Esophagus squamous epithelium (tissue), 5 donors: Measurements from ENCODE around the gene SP3. TPM values are rescaled to one million over a fixed set of nuclear protein-coding genes. Genes with fewer than 3 reads are reported as not detected.

Experiments
- DNase-seq: peaks from one replicate; lab custom pipeline; 2025; lab: John Stamatoyannopoulos, UW
- H3K27ac ChIP-seq, 4 donors: fragments of 200-600 bp; sonication (generic); one replicate each; pipeline ENCODE4 v1.5.1; 2016 to 2019; ENCODE audit warnings: mild to moderate bottlenecking in 1 of 4
- H3K27me3 ChIP-seq, 4 donors: fragments of 200-600 bp; sonication (generic); 1 replicate in 3 of 4; 2 replicates in 1 of 4; pipeline versions ENCODE4 v1.5.1 to v1.6.0; 2017 to 2021; ENCODE audit warnings: antibody characterized with exemption in 1 of 4
- H3K36me3 ChIP-seq, 3 donors: fragments of 200-600 bp; sonication (generic); one replicate each; pipeline ENCODE4 v1.5.1; 2016 to 2019
- H3K4me1 ChIP-seq, 3 donors: fragments of 200-600 bp; sonication (generic); one replicate each; pipeline ENCODE4 v1.5.1; 2017 to 2019
- H3K4me3 ChIP-seq, 4 donors: fragments of 200-600 bp; sonication (generic); 1 replicate in 3 of 4; 2 replicates in 1 of 4; pipeline ENCODE4 v1.5.1; 2016 to 2019; ENCODE audit warnings: mild to moderate bottlenecking in 2 of 4, moderate library complexity in 1 of 4
- H3K9me3 ChIP-seq, 3 donors: fragments of 200-600 bp; sonication (generic); one replicate each; pipeline ENCODE4 v1.5.1; 2016 to 2019
- POLR2A ChIP-seq, 4 donors: fragments of 450-650 bp; IDR thresholded peaks; one replicate each; pipeline ENCODE4 v1.6.1; 2017; ENCODE audit warnings: antibody characterized with exemption in 4 of 4, mild to moderate bottlenecking in 4 of 4, moderate library complexity in 3 of 4
- WGBS, 2 donors: methylation state at CpG; one replicate each; pipeline ENCODE4 v1.1.5; 2018; 5-methylcytosine and 5-hydroxymethylcytosine counted together
- intact Hi-C: fragments of 100-400 bp; cut with DNase I; formaldehyde crosslinking; loops from one replicate; pipeline ENCODE4 v1.15.0; 2022
- total RNA-seq, 4 donors: library from RNA; depleted of rRNA; stranded (reverse); fragments of >200 nt; gene quantifications; one replicate each; pipeline ENCODE4 v1.1.0, GENCODE V29; 2016
- TF ChIP-seq, protein P1 (sequence below), 6 experiments: fragments of 450-650 bp in 4 of 6; fragments of 200-600 bp in 2 of 6; sonication (generic) in 2 of 6; IDR thresholded peaks; one replicate each; pipeline ENCODE4 v1.5.1; 2016 to 2019; ENCODE audit warnings: antibody characterized with exemption in 6 of 6, mild to moderate bottlenecking in 4 of 6, moderate library complexity in 4 of 6
- donor health status: DM: yes; HTN: yes; CAD: no.

SP3 gene
- total RNA-seq, 4 donors from 2014 or later, result 41.3 to 97.8 (median 67.6) TPM

DNA sequence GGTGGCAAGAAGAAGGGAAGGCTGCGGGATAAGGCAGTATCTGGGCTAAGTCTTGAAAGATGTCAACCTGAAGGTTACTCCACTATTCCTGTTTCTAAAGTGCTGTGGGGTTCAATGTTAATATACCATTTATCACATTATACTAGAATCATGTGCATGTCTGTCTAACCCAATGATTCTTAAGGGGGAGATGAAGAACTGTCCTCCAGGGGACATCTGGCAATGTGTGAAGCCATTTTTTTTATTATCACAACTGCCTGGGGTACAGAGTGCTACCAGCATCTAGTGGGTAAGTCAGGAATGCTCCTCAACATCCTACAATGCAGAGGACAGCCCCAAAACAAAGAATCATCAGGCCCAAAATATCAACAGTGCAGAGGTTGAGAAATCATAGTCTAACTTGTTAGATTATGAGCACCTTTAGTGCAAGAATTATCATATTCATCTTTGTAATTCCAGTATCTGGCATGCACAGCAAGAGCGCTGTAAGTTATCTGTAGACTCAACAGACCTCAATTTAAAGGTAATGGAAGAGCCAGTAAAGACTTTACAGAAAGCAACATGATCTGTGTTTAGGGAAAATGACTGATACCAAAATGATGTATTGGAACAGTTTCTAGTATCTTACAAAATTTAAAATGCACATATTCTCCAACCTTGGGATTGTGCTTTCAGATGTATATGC is 26.3 kb downstream of the SP3 start:
- Histone ChIP-seq H3K9me3 (no peaks in the 10 kb centered on the region), H3K4me3 (no peak overlapping the region), H3K27ac (no peak overlapping the region), H3K27me3 (no peaks in the 10 kb centered on the region), H3K36me3 (peaks cover 0 to 2% (median 0%) of the 10 kb centered on the region in 3 donors), H3K4me1 (peaks cover 8 to 96% (median 64%) of the 10 kb centered on the region in 3 donors)
- no peak for DNase-seq
- intact Hi-C loops, result no loop called here
- WGBS, 2 donors, result 92 to 95% methylated on average over 2 of the region's 2 CpGs
- TF ChIP-seq, protein P1, sequence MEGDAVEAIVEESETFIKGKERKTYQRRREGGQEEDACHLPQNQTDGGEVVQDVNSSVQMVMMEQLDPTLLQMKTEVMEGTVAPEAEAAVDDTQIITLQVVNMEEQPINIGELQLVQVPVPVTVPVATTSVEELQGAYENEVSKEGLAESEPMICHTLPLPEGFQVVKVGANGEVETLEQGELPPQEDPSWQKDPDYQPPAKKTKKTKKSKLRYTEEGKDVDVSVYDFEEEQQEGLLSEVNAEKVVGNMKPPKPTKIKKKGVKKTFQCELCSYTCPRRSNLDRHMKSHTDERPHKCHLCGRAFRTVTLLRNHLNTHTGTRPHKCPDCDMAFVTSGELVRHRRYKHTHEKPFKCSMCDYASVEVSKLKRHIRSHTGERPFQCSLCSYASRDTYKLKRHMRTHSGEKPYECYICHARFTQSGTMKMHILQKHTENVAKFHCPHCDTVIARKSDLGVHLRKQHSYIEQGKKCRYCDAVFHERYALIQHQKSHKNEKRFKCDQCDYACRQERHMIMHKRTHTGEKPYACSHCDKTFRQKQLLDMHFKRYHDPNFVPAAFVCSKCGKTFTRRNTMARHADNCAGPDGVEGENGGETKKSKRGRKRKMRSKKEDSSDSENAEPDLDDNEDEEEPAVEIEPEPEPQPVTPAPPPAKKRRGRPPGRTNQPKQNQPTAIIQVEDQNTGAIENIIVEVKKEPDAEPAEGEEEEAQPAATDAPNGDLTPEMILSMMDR (IDR thresholded peaks at IDR 0.05), result no peak
- TF ChIP-seq POLR2A (IDR thresholded peaks at IDR 0.05), result no peak

DNA sequence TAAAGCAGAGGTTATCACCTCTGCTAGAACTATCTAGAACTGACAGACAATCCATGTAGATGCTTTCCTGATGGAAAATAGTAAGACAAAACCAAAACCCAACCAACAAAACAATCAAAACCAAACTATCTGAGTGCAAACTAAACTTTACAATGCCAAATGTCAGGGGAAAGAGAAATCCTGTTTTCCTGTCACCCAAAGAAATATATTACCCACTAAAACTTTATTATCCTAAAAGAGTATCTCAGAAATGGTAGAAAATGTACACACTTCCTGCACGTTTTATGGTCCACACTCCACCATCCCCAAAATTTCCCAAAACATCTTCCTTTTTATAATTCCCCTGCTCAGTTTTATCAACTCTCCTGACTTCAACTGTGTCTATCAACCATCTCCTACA is 29.9 kb downstream of the SP3 start:
- Histone ChIP-seq H3K9me3 (no peaks in the 10 kb centered on the region), H3K27me3 (no peaks in the 10 kb centered on the region), H3K36me3 (peaks cover 0 to 27% (median 5%) of the 10 kb centered on the region in 3 donors), H3K4me3 (no peak overlapping the region), H3K4me1 (peaks cover 5 to 62% (median 35%) of the 10 kb centered on the region in 3 donors), H3K27ac (no peak overlapping the region)
- intact Hi-C loops, result no loop called here
- no peak for DNase-seq
- 40 to 86% methylated on average over 1 of the region's 1 CpG for WGBS, 2 donors
- TF ChIP-seq, protein P1 (IDR thresholded peaks at IDR 0.05), result no peak
- TF ChIP-seq POLR2A (IDR thresholded peaks at IDR 0.05), result no peak

DNA sequence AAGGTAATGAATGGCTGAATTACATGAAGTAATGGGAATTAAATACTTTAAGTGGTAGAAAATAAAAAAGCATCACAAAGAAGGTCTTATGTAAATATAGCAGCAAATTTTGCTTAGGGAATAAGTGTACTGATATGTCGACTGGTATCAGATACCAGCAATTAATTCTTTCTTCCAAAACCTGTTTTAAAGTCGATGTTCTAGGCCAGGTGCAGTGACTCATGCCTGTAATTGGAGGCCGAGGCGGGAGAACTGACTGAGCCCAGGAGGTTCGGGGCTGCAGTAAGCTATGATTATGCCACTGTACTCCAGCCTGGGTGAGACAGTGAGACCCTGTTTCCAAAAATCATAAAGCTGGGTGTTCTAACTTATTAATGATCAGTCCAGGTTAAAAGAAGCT is 30.3 kb downstream of the SP3 start:
- Histone ChIP-seq H3K9me3 (no peaks in the 10 kb centered on the region), H3K4me1 (peaks cover under 1 to 62% (median 31%) of the 10 kb centered on the region in 3 donors), H3K27me3 (no peaks in the 10 kb centered on the region), H3K4me3 (no peak overlapping the region), H3K27ac (peak overlapping the region in 1 of 4 donors; percentile 3), H3K36me3 (peaks cover 0 to 27% (median 5%) of the 10 kb centered on the region in 3 donors)
- no peak for DNase-seq
- TF ChIP-seq POLR2A (IDR thresholded peaks at IDR 0.05), result no peak
- TF ChIP-seq, protein P1 (IDR thresholded peaks at IDR 0.05), result no peak
- intact Hi-C loops, result no loop called here
- WGBS, 2 donors, result 37 to 42% methylated on average over 5 of the region's 5 CpGs

DNA sequence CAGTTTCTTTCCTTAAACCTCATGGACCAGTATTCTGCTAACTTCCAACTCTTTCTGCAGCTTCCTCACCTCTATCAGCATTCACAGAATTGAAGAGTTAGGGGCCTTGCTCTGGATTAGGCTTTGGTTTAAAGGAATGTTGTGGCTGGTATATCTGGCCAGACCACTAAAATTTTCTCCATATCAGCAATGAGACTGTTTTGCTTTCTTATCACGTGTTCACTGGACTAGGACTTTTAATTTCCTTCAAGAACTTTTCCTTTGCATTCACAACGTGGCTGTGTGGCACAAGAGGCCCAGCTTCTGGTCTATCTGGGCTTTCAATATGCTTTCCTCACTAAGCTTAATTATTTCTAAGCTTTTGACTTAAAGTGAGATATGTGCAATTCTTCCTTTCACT is 33.4 kb downstream of the SP3 start:
- 77 to 88% methylated on average over 2 of the region's 2 CpGs for WGBS, 2 donors
- H3K4me1 ChIP-seq, result peaks cover 0 to 40% (median 14%) of the 10 kb centered on the region in 3 donors
- intact Hi-C loops, result no loop called here

DNA sequence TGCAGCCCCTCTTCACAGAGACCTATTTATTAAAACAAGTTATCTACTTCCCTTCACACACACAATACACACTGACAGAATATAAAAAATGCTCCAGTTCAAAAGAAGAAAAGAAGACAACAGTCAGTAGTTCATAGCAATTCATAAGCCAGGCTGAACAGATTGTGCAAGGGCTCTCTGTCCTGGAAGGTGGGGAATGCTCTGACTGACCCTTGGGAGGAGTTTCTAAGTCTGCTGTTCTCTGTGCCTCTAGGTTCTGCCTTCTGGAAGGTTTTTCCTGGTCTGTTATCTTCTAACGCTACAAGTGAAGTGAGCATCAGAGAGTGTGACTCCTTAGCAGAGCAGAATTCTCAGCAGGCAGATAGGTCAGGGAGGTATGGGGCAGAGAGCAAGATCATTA is 35.7 kb downstream of the SP3 start:
- H3K4me3 ChIP-seq, result no peak overlapping the region
- peaks cover 0 to 37% (median 4%) of the 10 kb centered on the region in 3 donors for H3K4me1 ChIP-seq
- H3K27me3 ChIP-seq, result no peaks in the 10 kb centered on the region
- H3K36me3 ChIP-seq, result peaks cover 0 to 35% (median 5%) of the 10 kb centered on the region in 3 donors
- intact Hi-C loops, result no loop called here
- TF ChIP-seq, protein P1 (IDR thresholded peaks at IDR 0.05), result no peak
- TF ChIP-seq POLR2A (IDR thresholded peaks at IDR 0.05), result no peak
- WGBS, 2 donors, result 90 to 100% methylated on average over 1 of the region's 1 CpG
- no peak for DNase-seq
- H3K27ac ChIP-seq, result no peak overlapping the region
- H3K9me3 ChIP-seq, result no peaks in the 10 kb centered on the region

More for the DNA sequence above, 33.4 kb downstream of the SP3 start:
- TF ChIP-seq, protein P1 (IDR thresholded peaks at IDR 0.05), result no peak
- no peak for TF ChIP-seq POLR2A (IDR thresholded peaks at IDR 0.05)
- H3K36me3 ChIP-seq, result peaks cover 0 to 35% (median 5%) of the 10 kb centered on the region in 3 donors
- DNase-seq, result no peak
- no peaks in the 10 kb centered on the region for H3K9me3 ChIP-seq
- H3K4me3 ChIP-seq, result no peak overlapping the region
- no peak overlapping the region for H3K27ac ChIP-seq
- no peaks in the 10 kb centered on the region for H3K27me3 ChIP-seq
